HAP-1 (cell line): ENCODE data around the gene FNIP1.

ENCODE experiments used
- DNase-seq, 2 experiments: peaks; one replicate each; pipeline ENCODE4 v3.0.0-alpha.2; 2016 to 2020; ENCODE audit warnings: low spot score in 2 of 2
- H3K27me3 ChIP-seq: fragments of 250-450 bp; sonication (Bioruptor Pico); 2 replicates; pipeline ENCODE4 v1.5.1; 2020; ENCODE audit warnings: low read depth, mild to moderate bottlenecking, moderate library complexity
- H3K36me3 ChIP-seq: fragments of 250-450 bp; sonication (Bioruptor Pico); replicated peaks from 2 replicates; pipeline ENCODE4 v1.5.1; 2020; ENCODE audit warnings: mild to moderate bottlenecking
- H3K4me1 ChIP-seq: fragments of 250-450 bp; sonication (Bioruptor Pico); 2 replicates; pipeline ENCODE4 v1.5.1; 2020; ENCODE audit warnings: mild to moderate bottlenecking
- H3K4me3 ChIP-seq: fragments of 250-450 bp; sonication (Bioruptor Pico); 2 replicates; pipeline ENCODE4 v1.5.1; 2020; ENCODE audit warnings: mild to moderate bottlenecking, moderate library complexity
- H3K9me3 ChIP-seq: fragments of 250-450 bp; sonication (Bioruptor Pico); 2 replicates; pipeline ENCODE4 v1.5.1; 2020; ENCODE audit warnings: mild to moderate bottlenecking, moderate library complexity
- in situ Hi-C: fragments of 300-500 bp; cut with MboI; formaldehyde crosslinking; loops from 3 replicates; pipeline ENCODE4 v1.14.3; 2020; ENCODE audit warnings: low sequenced_read_pairs, inconsistent platforms, mixed read lengths

The FNIP1 gene

DNA sequence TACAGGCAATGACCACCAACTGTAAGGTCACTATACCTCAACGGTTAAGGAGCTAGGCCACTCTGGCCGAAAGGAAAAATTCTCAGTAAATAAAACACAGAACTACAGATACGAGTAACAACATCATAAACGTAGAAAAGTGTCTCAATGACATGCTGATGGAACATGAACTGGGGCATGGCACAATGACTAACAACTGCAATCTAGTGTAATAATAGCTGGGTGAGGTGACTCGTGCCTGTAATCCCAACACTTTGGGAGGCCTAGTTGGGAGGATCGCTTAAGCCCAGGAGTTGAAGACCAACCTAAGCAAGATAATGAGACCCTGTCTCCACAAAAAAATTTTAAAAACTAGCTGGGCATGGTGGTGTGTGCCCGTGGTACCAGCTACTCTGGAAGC lies 152.0 kb downstream of the FNIP1 start:
- Histone ChIP-seq H3K4me3 (no peak overlapping the region), H3K36me3 (peaks cover 7% of the 10 kb centered on the region; the same call in 1 of the 2 replicates), H3K9me3 (no peaks in the 10 kb centered on the region), H3K27me3 (no peaks in the 10 kb centered on the region), H3K4me1 (peaks cover 6% of the 10 kb centered on the region; the same call in 1 of the 2 replicates)
- no peak for DNase-seq
- in situ Hi-C loops = no loop called here

GRCh38 chr5:131644370-131644769 lies 152.4 kb downstream of the FNIP1 start:
- in situ Hi-C loops = no loop called here
- no peak for DNase-seq

DNA sequence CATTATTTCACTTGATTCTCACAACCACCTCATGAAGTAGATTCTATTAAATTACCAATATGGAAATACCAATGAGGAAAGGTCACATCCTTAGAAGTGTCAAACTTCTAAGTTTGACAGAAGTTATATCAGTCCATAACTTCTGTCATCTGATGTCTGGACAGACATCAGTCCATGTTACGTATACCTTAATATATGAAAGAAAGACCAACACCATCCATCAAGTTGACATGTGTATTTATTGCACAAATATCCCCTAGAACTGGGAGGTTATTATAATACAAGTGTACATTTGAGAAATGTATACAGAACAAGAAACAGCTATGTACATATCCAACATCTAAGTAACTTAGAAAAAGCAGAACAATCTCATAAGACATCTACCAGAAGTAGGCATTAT lies 155.3 kb downstream of the FNIP1 start:
- H3K4me3 ChIP-seq = no peak overlapping the region
- DNase-seq = no peak
- in situ Hi-C loops = no loop called here
- H3K9me3 ChIP-seq = no peaks in the 10 kb centered on the region
- no peaks in the 10 kb centered on the region; the same call in 1 of the 2 replicates for H3K36me3 ChIP-seq
- H3K27me3 ChIP-seq = no peaks in the 10 kb centered on the region
- peaks cover 9% of the 10 kb centered on the region for H3K4me1 ChIP-seq

More at GRCh38 chr5:131644370-131644769, 152.4 kb downstream of the FNIP1 start:
- Histone ChIP-seq H3K36me3 (peaks cover 7% of the 10 kb centered on the region; the same call in 1 of the 2 replicates), H3K4me1 (peaks cover 6% of the 10 kb centered on the region; the same call in 1 of the 2 replicates), H3K4me3 (no peak overlapping the region), H3K27me3 (no peaks in the 10 kb centered on the region), H3K9me3 (no peaks in the 10 kb centered on the region)

DNA sequence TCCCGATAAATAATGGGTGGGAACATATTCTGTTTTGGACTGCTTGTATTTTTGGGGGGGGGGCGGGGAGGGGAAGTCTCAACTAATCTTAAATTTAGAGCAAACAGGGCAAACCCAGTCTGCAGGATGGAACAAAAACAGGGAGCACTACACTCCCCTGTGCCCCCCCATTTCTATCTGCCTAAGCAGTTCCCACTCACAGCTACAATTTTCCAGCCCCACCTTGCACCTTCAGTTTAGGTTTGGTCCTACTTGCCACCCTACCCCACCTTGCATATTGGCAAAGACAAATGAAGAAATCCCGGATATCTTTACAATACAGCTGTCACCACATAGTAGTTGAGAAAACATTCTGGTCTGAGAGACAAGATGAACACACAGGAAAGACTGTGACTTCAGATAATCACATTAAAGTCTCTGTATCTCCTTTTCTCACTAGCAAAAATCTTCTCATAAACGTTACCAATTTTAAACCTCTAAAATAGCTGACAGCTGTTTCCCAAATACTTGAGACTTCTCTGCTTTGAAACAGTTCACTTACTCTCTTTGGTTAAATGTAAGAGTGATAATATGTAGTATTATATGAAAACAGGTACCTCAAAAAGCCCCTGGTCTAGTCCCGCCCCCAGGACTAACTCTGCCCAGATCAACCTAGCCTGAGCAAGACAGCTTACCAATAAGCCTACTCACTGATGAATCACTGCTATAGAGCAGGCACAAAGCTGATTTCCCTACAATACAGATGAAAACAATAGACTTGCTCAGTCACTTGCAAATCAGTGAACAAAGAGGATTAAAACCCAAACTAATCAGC lies 156.6 kb downstream of the FNIP1 start:
- Histone ChIP-seq H3K4me3 (no peak overlapping the region), H3K36me3 (no peaks in the 10 kb centered on the region; the same call in 1 of the 2 replicates), H3K4me1 (peaks cover 16% of the 10 kb centered on the region), H3K27me3 (no peaks in the 10 kb centered on the region), H3K9me3 (no peaks in the 10 kb centered on the region)
- DNase-seq = peak; percentile 29 to 46
- in situ Hi-C loops = no loop called here

DNA sequence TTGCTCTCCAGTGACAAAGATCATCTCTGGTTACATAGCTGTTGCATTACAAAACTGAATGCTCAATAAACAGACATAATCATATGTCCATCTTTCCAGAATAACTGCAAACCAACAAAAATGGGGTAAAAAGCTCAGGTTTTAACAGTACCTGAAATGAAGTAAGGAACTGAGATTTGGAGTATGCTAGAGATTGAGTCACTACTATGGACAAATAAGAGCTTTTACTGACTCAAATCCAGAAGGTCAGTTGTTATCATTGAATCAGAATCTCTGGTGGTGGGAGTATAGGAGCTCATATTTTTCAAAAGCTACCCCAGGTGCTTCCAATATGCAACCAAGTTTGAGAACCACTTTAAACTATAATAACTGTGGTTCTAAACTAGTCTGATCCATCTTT lies 157.7 kb downstream of the FNIP1 start:
- DNase-seq = no peak
- Histone ChIP-seq H3K27me3 (no peaks in the 10 kb centered on the region), H3K4me1 (peaks cover 16% of the 10 kb centered on the region), H3K4me3 (no peak overlapping the region), H3K36me3 (no peaks in the 10 kb centered on the region; the same call in 1 of the 2 replicates), H3K9me3 (no peaks in the 10 kb centered on the region)
- in situ Hi-C loops = no loop called here

DNA sequence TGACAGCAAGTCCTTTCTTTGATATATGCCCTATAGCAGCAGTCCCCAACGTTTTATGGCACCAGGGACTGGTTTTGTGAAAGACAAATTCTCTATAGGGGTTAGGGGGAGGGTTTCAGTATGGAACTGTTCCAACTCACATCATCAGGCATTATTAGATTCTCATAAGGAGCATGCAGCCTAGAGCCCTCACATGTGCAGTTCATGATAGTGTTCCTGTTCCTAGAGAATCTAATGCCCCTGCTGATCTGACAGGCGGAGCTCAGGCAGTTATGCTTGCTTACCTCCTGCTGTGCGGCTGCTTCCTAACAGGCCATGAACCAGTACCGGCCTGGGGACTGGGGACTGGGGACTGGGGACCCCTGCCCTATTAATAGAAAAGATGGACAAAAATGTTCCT lies 159.1 kb downstream of the FNIP1 start:
- Histone ChIP-seq H3K27me3 (no peaks in the 10 kb centered on the region), H3K9me3 (no peaks in the 10 kb centered on the region), H3K4me1 (peaks cover 17% of the 10 kb centered on the region), H3K36me3 (no peaks in the 10 kb centered on the region), H3K4me3 (no peak overlapping the region)
- in situ Hi-C loops = no loop called here
- DNase-seq = no peak

DNA sequence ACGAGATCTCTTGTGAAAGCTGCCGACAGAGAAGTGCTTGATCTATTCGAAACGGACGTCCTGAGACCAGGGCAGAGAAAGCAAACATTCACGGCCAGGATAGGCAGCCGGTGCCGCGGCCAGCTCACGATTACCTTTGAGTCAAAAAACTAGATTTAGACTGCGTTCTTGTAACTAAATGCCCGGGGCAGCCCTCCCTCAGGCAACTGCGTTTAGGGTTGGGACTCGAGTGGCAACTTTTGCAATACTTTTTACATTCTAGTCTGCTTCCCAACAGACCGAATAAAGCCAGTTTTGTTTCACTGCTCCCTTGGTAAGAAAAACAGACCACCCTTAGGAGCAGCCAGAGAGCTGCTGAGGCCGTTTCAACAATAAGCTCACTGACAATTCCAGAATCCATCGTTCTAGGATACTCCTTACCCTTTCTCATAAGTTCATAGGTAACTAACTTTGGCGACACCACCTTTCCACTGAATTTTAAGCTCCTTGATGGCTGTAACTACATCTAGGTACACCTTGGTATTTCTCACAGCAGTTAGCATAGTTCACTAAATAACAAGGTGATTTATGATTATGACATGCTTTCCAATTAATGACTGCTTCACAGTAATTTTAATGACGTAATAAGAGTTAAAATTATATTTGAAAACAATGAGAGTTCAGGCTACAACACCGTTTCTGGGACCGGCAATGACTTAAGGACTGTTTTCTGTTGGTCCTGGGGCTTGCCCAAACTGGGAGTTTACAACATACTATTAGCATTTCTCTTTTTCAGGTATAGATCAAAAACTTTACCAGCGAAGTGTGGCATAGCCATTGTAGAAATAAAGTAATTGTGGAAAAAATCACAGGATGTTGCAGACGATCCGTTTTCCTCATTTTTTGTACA lies 160.9 kb downstream of the FNIP1 start:
- Histone ChIP-seq H3K9me3 (no peaks in the 10 kb centered on the region), H3K27me3 (no peaks in the 10 kb centered on the region), H3K4me3 (peak overlapping the region; percentile 80), H3K4me1 (peaks cover 22% of the 10 kb centered on the region), H3K36me3 (no peaks in the 10 kb centered on the region)
- DNase-seq = peak in 1 of 2 experiments; percentile 26
- in situ Hi-C loops = no loop called here

- Histone ChIP-seq H3K4me3 (peak within 1 kb of the TSS; percentile 80), H3K36me3 (no peaks in the 10 kb centered on the region), H3K27me3 (no peaks in the 10 kb centered on the region), H3K9me3 (no peaks in the 10 kb centered on the region), H3K4me1 (peaks cover 30% of the 10 kb centered on the region)
- DNase-seq = peak; percentile 98
- in situ Hi-C loops = no loop called here
Measured at GRCh38 chr5:131634996-131635683, 161.7 kb downstream of the FNIP1 start, which contains the start of gene RAPGEF6. Gene RAPGEF6 (minus strand): TSS chr5:131635229. CDS start chr5:131635030, 199 bp downstream.

DNA sequence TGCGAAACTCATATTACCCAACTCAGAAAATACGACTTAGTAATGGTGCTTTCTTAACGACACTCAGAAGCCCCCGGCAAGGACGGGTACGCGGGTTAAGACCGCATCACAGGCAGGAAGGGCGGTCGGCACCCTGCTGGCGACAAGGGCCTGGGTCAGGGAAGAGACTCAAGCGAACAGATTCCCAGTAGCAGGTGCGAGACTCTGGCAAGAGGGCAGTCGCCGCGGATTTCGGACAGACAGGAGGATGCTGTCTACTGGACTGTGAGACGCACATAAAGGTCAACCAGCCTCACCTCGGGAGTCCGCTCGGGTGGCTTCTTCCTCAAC lies 162.2 kb downstream of the FNIP1 start:
- H3K9me3 ChIP-seq = no peaks in the 10 kb centered on the region
- in situ Hi-C loops = no loop called here
- DNase-seq = peak; percentile 52 to 80
- peak overlapping the region; percentile 80 for H3K4me3 ChIP-seq
- peaks cover 34% of the 10 kb centered on the region for H3K4me1 ChIP-seq
- H3K36me3 ChIP-seq = no peaks in the 10 kb centered on the region
- no peaks in the 10 kb centered on the region for H3K27me3 ChIP-seq

DNA sequence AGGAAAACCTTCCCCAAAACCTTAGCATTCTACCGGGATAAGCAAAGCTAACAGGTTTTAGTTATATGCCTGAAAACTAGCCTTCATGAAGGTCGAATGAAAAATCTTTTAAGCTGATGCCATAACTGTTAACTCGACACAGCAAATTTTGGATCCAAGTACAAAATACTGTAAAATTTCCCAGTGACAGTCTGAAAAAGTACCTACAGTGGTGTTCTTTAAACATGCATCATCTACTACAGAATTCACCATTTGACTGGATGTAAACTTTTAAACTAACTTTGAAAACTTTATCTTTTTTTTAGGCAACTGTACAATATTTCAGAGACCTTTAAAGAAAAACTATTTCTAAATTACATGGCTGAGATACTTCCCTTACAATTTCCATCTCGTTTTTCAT lies 162.6 kb downstream of the FNIP1 start:
- DNase-seq = no peak
- Histone ChIP-seq H3K4me1 (peaks cover 34% of the 10 kb centered on the region), H3K36me3 (no peaks in the 10 kb centered on the region), H3K9me3 (no peaks in the 10 kb centered on the region), H3K4me3 (peak overlapping the region; percentile 80), H3K27me3 (no peaks in the 10 kb centered on the region)
- in situ Hi-C loops = no loop called here

- Histone ChIP-seq H3K27me3 (no peaks in the 10 kb centered on the region), H3K9me3 (no peaks in the 10 kb centered on the region), H3K4me3 (peak overlapping the region; percentile 80), H3K36me3 (no peaks in the 10 kb centered on the region), H3K4me1 (peaks cover 34% of the 10 kb centered on the region)
- no peak for DNase-seq
- in situ Hi-C loops = no loop called here
Measured at GRCh38 chr5:131633830-131634229, 163.0 kb downstream of the FNIP1 start.

DNA sequence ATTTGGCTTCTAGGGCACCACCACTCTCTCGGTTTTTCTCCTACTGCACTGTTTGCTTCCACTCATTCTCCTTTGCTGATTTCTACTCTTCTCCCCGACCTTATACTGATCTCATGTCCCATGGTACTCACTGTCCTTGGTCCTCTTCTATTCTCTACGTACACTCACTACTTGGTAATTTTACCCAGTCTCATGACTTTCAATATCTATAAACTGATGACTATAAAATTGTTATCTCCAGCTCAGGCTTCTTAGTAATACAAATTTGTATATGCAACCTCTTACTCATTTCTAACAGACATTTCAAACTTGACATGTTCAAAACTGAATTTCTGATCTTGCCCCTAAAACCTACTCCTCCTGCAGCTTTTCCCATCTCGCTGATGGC lies 165.9 kb downstream of the FNIP1 start:
- peaks cover 28% of the 10 kb centered on the region for H3K4me1 ChIP-seq
- in situ Hi-C loops = no loop called here
- no peak overlapping the region for H3K4me3 ChIP-seq
- H3K36me3 ChIP-seq = no peaks in the 10 kb centered on the region
- H3K9me3 ChIP-seq = no peaks in the 10 kb centered on the region
- H3K27me3 ChIP-seq = no peaks in the 10 kb centered on the region
- DNase-seq = no peak

DNA sequence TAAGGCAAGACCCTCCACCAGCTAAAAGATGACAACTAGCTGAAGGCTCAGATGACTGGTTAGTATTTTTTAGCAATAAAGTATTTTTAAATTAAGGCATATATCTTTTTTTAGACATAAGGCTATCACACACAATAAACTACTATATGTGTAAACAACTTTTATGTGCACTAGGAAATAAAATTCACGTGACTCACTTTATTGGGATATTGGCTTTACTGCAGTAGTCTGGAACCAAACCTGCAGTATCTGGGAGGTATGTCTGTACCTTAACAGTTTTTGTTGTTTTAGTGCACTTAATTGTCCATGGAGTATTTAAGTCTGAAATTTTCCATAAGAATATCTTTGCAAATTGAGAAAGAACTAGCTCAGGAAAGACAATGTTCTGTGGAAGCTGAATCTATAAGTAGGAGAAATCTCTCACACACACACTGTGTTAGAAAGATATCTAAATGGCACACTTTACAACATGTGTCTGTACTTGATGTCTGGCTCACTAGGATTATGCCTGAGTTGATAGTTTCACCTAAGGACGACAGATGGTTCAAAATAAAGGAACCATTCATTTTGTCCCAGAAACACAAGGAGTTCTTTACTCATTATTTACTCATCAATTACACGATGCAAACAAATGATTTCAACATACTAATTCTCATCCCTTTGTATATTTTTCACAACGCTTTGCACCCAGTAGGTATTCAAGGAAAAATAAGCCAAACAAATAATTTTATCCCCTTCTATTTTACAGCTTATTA lies 166.4 kb downstream of the FNIP1 start:
- in situ Hi-C loops = no loop called here
- H3K27me3 ChIP-seq = no peaks in the 10 kb centered on the region
- H3K4me1 ChIP-seq = peaks cover 27% of the 10 kb centered on the region
- no peaks in the 10 kb centered on the region for H3K36me3 ChIP-seq
- H3K9me3 ChIP-seq = no peaks in the 10 kb centered on the region
- no peak overlapping the region for H3K4me3 ChIP-seq
- peak in 1 of 2 experiments; percentile 30 for DNase-seq
